ENCODE results near the gene RNF167.
A peak's percentile ranks its signal among the peaks of the same experiment; 100 is the strongest.

RNF167 gene

DNA sequence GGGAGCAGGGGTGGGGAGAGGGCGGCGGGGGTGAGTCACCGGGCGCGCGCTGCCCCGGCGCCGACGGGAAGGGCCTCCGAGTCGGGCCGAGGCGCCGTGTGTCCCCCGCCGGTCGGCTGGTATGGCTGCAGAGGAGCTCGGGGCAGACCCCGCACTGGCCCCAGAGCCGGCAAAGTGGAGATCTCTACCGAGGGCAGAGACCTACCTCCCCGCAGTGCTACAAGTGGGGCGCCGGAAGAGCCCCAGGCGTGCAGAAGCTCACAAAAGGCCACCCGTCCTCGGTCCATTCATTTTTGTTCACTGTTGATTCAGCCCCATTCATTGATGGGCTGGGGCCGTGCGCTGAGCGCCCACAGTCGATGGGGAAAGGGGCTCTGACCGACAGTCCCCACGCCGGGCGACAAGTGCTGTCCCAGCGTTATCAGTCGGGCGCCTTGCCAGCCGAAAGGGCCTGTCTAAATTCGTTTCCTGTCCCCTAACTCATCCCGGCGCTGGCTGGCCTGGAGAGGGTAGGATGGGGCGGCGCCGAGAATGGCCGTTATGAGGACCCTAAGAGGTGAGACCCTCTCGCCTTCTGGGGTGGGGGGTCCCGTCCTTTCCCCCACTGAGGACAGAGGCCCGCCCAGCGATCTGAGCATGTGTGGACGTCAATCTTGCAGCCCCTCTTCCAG lies 10.1 kb downstream of the RNF167 start:
- FAIRE-seq, result no peak

GRCh38 chr17:4950746-4951204 lies 10.7 kb downstream of the RNF167 start, which contains the start of gene ENO3:
Gene ENO3, plus strand, starts transcription at chr17:4951119. Its CDS starts 711 bp downstream, at chr17:4951830.
- FAIRE-seq (no peak), DNase-seq (ENCODE audit: insufficient read length, low spot score) (no peak)

More for the DNA sequence above, 10.1 kb downstream of the RNF167 start:
- DNase-seq (ENCODE audit: insufficient read length, low spot score), result peak; percentile 65

DNA sequence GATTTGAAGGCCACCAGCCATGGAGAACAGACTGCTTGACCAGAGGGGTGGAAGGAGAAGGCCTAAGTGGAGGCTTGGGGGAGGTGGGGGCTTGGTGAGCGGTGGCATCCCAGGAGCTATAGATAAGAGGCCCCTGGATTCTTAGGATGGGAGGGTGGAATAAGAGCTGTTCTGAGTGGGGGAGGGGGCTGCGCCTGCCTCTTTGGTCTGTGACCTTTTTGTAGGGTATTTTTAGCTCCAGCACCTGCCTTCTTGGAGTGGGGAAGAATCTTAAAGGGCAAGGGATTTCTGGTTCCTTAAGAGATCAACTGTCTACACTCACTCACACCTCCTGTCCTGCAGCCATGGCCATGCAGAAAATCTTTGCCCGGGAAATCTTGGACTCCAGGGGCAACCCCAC lies 11.4 kb downstream of the RNF167 start:
- no peak for DNase-seq (ENCODE audit: insufficient read length, low spot score)
- FAIRE-seq, result no peak

DNA sequence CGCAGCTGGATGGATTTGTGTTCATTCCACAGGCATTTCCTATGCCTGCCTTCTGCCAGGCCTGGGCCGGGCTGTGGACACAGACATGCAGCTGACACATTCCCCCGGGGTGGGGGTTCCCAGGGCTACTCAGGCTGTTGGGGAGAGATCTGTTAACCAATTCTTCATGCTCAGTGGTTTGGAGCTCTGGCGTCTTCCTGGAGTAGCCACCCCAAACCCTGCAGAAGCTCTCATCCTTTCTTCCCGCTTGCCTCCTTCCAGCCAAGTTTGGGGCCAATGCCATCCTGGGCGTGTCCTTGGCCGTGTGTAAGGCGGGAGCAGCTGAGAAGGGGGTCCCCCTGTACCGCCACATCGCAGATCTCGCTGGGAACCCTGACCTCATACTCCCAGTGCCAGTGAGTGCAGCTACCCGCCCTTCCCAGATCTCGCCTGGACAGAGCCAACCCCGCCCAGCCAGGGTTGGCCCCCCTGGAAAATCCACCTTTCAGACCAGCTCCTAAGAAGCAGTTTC lies 13.4 kb downstream of the RNF167 start:
- FAIRE-seq (peak; percentile 79), DNase-seq (ENCODE audit: insufficient read length, low spot score) (no peak)

DNA sequence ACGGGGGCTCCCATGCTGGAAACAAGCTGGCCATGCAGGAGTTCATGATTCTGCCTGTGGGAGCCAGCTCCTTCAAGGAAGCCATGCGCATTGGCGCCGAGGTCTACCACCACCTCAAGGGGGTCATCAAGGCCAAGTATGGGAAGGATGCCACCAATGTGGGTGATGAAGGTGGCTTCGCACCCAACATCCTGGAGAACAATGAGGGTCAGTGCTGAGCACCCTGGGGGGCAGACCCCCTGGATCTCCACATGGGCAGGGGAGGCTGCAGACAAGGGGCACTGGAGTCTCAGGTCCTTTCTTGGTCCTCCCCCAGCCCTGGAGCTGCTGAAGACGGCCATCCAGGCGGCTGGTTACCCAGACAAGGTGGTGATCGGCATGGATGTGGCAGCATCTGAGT lies 15.0 kb downstream of the RNF167 start:
- FAIRE-seq, result no peak
- no peak for DNase-seq (ENCODE audit: insufficient read length, low spot score)

DNA sequence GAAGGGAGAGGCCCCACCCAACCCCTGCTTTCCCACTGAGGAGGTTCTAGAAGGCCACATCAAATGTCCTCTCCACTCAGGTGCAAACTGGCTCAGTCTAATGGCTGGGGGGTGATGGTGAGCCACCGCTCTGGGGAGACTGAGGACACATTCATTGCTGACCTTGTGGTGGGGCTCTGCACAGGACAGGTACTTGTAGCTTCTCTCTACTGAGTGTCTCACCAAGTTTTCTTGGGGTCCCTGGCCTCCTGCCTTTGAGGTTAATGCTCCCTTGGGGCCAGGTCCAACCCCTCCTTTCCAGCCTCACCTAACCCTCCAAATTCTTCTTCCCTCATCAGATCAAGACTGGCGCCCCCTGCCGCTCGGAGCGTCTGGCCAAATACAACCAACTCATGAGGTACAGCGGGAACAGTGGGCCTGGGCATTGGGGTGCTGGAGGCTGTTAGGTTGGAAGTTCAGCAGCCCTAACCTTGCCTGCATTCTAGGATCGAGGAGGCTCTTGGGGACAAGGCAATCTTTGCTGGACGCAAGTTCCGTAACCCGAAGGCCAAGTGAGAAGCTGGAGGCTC lies 16.5 kb downstream of the RNF167 start:
- FAIRE-seq (no peak), DNase-seq (ENCODE audit: insufficient read length, low spot score) (no peak)

DNA sequence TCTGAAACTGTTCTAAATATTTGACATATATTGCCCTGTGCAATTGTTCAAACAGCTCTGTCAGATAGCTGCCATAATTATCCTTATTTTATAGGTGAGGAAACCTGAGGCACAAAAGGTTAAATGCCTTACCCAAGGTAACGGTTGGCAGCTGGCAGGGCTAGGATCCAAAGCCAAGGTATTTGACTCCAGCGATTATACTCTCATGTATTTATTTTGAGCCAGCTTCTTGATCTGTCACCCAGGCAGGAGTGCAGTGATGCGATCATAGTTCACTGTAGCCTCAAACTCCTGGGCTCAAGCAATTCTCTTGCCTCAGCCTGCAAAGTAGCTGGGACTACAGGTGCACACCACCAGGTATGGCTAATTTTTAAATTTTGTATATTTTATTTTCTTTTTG lies 18.0 kb downstream of the RNF167 start:
- FAIRE-seq (no peak), DNase-seq (ENCODE audit: insufficient read length, low spot score) (no peak)

GRCh38 chr17:4959261-4959965 lies 19.3 kb downstream of the RNF167 start:
- FAIRE-seq (no peak), DNase-seq (ENCODE audit: insufficient read length, low spot score) (no peak)

DNA sequence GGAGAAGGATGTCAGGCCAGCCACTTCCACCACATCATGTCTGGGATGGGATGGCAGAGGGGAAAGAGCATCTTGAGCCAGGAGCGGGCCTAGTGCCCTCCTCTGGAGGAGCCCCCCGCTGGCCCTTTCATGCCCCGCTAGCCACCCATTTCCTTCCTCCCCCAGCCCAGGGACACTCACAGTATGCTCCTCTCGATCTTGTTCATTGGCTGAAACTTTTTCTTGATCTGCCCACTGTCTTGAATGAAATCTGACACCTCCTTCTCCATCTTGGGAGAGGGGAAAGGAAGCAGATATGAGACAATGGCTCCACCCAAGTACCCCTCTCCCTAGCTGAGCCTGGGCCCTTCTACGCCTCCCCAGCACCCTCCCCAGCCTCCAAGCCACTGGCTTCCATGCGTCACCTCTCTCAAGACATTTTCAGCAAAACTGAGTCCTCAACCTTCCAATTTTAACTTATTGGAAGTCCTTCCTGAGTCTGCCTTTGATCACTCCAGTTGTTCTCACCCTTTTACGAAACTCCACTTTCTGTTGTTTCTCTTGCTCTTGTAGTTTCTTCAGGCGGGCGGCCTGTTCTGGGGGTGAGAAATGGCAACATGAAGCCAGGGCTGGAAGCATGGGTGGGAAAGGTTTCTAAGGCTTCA lies 20.3 kb downstream of the RNF167 start:
- DNase-seq (ENCODE audit: insufficient read length, low spot score) (no peak), FAIRE-seq (no peak)

DNA sequence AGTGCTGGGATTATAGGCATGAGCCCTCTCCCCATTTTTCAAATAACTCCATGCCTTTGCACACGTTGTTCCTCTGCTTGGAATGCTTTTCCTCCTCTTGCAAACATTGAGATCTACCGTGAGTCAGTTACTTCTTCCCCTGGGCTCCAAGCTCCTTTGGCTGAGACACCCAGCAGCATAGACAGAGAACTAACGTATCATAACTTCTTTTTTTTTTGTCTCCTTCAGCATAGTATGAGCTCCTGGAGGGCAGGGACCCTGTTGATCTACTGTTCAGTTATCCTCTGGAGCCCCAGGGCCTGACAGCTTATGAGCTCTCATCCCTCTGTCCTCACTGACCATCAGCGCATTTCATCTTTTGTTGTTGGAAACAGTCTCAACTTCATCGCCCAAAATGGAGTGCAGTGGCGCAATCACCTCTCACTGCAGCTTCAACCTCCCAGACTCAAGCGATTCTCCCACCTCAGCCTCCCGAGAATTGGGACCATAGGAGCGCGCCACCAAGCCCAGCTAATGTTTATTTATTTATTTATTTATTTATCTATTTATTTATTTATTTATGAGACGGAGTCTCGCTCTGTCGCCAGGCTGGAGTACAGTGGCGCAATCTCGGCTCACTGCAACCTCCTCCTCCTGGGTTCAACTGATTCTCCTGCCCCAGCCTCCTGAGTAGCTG lies 25.4 kb downstream of the RNF167 start:
- DNase-seq (ENCODE audit: insufficient read length, low spot score), result no peak

GRCh38 chr17:4966844-4967538 lies 26.9 kb downstream of the RNF167 start:
- peak; percentile 99 for DNase-seq (ENCODE audit: insufficient read length, low spot score)
- FAIRE-seq, result peak; percentile 98

More for the DNA sequence above, 25.4 kb downstream of the RNF167 start:
- no peak for FAIRE-seq

DNA sequence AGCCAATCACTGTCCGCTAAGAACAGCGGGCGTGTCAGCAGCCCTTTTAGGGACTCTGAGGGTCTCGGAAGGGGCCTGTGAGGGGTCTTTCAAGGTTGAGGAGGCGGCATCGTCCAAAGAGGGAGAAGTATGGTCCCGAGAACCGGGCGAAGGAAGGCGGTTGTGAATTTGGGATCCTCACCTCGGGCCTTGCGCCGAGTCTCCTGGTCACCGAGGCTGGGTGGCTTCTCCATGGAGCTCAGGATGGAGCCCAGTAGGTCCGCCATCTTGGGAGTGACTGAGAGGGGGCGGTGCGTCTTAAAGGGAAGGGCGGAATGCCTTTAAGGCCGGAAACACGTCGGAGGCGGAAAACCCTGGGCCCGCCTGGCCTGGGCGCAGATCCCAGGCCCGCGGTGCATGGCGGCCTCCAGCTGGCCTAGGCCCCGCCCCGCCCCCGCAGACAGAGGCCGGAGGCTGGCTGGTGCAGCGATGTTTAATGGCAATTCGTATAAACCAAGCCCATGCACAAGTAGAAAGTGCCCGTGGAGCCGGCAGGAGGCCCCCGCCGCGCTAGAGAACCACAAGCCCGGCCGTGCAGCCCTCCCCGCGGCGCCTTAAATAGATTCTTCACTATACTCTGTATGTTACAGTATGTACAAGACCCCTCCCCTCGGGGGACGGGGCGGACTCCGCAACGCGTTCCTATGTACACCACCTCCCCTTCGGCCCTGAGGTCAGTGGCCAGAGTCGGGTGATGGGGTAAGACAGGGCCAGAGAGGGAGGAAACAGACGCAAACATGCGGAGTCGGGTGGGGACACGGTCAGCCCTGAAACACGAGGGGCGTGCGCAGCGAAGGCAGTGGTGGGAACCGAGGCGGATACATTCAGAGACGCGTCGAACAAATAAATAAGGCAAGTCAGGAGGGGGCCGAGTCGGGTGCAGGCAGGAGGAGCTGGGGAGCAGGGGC lies 27.7 kb downstream of the RNF167 start, which contains the start of gene SPAG7:
Gene SPAG7 (minus strand): TSS at position 279 of the 947 bp plus-strand sequence. CDS start 13 bp downstream, at position 266.
- peak; percentile 36 for FAIRE-seq

DNA sequence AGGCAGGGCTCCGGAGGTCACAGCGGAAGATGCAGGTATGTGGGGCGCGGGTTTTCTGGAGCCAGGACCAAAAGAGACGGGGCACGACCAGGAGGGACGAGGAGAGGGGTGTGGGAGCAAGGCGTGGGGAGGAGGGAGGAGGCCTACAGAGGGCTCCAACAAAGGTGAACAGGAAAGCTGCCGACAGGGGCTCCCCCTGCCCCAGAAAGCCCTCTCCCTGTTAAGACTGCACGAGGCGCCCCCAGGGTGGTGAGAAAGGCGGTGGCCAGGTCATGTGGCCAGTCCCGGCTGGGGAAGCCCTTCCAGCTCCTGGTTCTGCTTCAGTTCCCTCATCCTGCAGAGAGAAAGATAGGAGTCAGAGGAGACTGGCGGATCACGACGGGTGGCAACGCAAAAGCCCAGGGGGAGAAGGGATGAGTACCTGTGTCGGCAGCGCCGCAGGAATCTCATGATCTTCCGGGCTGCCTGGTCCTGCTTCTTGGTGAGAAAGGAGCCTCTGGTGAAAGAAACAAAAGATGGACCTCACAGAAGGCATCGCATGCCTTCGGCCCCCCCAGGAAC lies 28.5 kb downstream of the RNF167 start:
- no peak for FAIRE-seq
- DNase-seq (ENCODE audit: insufficient read length, low spot score), result no peak

More for the DNA sequence above, 27.7 kb downstream of the RNF167 start, which contains the start of gene SPAG7:
- peak; percentile 93 for DNase-seq (ENCODE audit: insufficient read length, low spot score)

GRCh38 chr17:4969047-4969550 lies 29.0 kb downstream of the RNF167 start:
- DNase-seq (ENCODE audit: insufficient read length, low spot score), result no peak
- FAIRE-seq, result no peak

- DNase-seq (ENCODE audit: insufficient read length, low spot score), result no peak
- FAIRE-seq, result no peak
Measured at GRCh38 chr17:4969551-4970173, 29.6 kb downstream of the RNF167 start.

DNA sequence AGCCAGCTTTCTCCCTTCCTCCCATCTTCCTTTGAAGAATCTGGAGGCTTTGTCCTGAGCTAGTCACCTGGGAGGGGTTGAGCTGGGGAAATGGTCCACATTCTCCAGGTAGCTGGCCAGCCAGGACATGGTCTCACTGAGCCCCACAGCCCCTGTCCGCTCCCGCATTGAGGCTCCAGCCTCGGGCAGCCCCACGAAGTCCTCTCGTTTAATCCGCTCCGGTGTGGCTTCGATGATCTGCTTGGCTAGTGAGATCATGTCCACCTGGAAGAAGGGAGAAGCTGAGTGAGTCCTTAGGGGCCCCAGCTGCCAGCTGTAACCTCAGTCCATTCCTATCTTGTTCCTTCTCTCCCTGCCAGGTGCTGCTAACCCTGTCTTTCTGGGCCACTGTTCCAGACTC lies 30.2 kb downstream of the RNF167 start:
- FAIRE-seq, result no peak

DNA sequence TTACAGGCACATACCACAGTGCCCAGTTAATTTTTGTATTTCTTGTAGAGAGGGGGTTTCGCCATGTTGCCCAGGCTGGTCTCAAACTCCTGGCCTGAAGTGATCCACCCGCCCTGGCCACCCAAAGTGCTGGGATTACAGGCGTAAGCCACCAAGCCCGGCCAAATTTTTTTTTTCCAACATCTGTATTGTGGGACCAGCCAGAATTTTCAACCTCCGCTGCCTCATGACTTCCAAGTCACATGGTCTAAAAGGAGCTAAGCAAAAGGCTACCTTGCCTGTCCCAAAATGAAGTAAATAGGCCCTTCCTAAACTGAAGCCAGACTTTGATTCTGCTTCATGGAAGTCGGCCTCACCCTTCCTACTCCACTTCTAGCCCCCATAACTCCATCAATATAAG lies 31.8 kb downstream of the RNF167 start:
- FAIRE-seq (no peak), DNase-seq (ENCODE audit: insufficient read length, low spot score) (no peak)

More for the DNA sequence above, 30.2 kb downstream of the RNF167 start:
- DNase-seq (ENCODE audit: insufficient read length, low spot score), result no peak

DNA sequence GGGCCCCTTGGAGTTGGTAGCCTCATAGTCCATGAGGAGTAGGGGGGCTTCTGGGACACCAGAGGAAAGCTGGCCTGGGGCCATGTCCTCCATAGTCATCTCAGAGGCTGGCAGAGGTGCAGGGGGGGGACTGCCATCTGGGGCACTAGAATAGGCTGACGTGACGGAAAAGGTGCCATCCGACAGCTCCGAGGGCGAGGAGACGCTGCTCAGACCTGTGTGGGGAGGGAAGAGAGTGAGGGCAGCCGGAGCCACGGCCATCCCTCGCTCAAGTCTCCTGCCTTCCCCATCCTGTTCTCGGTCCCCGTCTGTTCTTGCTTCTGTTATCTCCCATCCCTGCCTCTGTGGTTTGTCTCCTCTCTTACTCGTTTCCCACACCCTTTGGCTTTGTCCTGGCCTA lies 32.3 kb downstream of the RNF167 start:
- DNase-seq (ENCODE audit: insufficient read length, low spot score) (no peak), FAIRE-seq (no peak)
